Stimulated activated CD8-positive, alpha-beta memory T cell treated with anti-CD3 and anti-CD28 coated beads, Interleukin-4, amount 100 ng/mL, for 48 hours (primary cell): ENCODE measurements around the gene TBXA2R.

ENCODE experiments used
- DNase-seq: peaks from one replicate; pipeline ENCODE4 v3.0.0-alpha.2; 2020

The TBXA2R gene

DNA sequence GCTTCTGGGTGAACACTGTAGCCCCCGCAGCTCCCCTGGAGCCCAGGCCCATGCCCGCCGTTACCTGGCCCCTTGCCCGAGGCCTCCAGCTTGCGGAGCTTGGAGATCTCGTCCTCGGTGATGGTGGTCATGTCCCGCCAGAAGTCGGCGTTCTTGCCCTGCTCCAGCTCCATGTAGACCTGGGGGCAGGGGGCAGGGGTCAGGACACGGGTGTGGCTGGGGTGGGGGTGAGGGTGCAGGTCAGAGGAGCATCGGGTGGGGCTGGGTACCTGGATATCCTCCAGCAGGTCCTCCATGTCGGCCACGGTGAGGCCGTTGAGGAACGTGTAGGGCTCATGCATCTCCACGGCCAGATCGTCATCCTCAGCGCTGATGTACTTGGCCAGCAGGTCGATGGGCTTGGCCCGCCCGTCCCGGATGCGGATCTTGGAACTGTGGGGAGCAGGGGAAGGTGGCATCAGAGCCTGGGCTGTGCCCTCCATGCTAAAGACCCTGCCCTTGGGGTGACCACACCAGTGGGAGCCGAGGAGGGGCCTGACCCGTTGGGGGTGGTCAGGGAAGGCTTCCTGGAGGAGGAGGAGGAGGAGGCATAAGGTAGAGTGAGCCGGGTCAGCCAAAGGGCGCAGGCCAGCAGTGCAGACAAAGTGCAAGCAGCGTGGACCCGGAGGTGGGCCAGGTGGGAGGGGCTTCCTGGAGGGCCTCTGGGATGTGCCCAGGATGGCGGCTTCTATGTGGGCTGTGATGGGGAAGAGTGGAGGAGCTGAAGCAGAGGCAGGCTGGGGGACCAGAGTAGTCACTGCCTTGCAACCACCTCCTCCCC is 12.3 kb upstream of the TBXA2R start:
- no peak for DNase-seq

DNA sequence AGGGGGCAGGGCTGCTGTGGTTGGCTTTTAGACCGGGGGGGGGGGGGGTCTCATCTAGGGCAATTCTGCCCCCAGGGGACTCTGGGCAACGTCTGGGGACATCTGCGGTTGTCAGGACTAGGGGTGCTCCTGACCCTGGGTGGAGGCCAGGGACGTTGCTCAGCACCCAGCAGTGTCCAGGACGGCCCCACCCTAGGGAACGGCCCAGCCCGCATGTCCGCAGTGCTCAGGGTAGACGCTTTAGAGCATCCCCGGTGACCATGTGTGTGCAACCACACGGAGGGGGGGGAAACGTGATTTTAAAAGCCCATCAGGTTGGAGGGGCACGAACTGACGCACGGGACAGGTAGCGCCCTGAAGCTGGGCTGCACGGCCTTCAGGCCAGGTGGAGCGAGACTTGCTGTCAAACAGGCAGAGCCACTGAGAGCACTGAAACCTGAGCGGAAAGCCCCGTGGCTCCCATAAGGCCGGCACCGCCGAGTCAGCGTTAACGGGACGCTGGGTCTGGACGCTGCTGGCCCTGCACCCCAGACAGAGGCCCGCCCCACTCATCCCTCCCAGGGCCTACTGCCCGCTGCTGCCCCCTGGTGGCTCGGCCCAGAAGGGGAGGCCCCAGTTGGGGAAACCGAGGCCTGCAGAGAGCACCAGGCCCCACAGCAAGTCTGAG is 11.6 kb upstream of the TBXA2R start:
- peak; percentile 80 for DNase-seq

DNA sequence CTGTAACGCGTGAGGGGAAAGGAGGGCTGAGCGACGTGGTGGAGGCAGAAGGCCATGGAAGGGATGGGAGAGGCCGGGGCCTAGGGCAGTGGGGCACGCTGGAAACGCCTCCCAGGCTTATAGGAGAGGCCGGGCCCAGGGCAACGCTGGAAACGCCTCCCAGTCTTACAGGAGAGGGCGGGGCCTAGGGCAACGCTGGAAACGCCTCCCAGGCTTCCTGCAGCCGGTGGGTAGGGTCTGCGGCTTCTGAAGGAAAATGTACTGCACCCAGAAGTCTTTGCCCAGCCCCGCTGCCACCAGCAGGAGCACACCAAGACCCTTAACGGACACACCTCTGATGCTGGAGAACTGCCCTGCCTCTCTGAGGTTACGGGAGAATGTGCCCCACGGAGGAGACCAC is 10.8 kb upstream of the TBXA2R start:
- DNase-seq: no peak

DNA sequence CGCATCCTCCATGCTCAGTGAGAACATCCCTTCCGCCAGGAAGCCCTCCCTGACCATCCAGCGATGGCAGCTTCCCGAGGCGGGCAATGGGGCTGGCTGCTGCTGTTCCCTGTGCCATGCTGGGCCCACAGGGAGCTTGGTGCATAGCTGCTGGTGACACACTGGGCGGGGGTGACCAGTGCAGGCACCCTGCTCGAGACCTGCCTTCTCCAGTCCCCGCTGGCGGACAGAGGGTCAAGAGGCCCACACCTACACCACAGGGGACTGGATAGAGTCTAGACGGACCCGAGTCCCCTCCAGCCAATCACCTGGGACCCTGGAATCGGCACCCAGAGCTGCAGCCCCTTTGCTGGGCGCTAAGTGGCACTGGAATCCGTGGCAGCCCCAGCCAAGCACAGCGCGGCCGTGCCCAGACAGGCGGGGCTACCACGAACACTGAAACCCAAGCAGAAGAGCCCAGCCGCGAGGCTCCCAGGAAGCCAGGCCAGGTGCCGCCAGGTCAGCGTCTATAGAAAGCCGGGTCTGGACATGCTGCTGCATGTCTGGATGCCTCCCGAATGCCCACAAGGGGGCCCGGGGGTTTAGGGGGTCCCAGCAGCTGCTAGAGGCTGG is 9.0 kb upstream of the TBXA2R start:
- DNase-seq: no peak

DNA sequence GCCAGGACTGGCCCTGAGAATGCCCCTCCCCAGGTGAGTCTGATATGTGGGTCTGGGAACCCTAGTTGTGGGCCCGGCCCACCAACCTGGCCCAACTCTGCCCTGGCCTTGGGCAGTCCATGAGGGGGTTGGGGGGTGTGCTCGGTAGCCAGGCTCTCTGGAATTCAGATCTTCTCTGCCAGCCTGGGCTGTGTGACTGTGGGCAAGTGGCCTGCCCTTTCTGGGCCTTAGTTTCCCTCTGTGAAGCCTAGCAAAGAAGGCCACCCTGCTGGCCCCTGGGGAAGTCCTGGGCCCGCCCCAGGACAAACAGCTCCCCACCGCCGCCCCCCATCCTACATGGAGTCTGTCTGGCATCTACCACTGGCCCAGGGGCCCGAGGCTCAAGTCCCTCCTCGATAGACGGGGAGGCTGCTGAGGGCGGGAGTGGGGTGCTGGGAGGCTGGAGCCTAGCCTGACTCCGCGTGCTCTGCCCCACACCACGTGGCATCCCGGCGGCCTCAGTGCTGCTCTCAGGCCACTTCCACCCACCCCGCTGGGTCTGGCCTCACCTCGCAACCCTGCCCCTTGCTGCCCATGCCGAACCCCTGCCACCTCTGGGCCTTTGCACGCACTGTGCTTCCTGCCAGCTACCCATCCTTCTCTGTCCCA is 8.3 kb upstream of the TBXA2R start:
- DNase-seq: no peak

DNA sequence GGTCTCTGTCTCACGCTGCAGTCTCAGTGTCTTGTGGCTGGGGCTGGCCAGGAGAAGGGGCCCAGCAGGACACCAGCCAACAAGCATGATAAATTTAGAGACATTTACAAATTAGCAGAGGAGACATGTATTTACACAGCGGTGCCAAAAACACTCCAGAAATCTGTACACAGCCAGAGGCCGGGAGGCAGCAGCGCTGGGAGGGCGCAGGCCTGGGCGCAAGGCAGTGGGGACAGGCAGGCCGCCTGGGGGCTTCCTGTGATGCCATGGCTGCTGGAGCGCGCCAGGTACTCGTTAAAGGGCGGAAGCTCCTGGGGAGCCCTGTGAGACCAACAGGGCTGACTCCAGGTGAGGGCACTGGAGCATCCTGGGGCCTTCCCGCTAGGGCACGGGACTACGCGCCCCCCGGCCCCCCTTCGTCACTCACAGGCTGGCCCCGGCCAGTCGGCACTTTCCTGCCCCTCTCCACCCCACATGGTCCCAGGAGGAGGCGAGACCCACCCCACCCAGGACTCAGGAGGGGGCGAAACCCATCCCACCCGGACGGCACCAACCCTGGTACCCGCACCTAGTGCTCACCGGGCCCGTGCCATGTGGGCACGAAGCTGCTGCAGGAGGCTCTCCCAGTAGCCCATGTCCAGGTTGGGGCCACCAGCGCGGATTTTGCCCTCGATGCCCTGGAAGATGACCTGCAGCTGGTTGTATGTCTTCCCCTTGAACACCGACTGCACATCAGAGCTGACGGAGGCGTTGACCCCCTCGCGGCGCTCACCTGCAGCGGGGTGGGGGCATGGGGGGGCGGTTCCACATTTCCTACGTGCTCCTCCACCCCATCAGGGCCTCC is 7.4 kb upstream of the TBXA2R start:
- no peak for DNase-seq

DNA sequence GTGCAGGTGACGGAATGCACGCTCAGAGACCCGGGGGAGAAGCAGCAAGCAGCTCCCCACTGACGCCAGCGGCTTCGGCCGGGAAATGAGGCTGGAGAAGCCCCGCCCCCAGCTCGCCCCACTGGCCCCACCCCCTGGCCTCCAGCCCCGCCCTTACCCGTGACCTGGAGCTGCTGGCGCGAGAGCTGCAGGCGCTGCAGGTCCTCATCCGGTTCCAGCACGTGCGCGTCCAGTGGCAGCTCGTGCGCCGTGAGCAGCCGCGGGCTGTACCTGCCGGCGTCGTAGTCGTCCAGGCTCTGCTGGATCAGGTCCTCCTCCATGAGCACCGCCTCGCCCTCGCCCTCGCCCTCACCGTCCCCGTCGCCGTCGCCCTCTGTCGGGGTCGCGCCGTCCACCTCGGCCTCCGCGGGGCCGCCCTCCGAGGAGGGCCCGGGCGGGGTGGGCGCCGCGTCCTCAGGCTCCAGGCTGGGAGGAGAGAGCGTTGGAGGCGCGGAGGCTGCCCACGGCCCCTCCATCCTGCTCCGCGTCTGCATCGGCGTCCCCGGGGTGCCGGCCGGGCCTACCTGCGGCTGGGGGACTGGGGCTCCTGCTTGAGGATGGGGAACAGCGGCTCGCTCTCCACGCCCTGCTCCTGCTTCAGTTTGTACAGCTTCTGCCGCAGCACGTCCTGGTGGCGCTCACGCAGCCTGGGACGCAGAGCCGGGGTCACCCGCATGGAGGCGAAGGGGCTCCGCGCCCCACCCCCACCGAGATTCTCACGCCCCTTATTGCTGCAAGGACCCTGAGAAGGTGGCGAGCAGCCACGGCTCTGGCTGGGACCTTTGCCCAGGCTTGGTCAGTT is 6.4 kb upstream of the TBXA2R start:
- no peak for DNase-seq

DNA sequence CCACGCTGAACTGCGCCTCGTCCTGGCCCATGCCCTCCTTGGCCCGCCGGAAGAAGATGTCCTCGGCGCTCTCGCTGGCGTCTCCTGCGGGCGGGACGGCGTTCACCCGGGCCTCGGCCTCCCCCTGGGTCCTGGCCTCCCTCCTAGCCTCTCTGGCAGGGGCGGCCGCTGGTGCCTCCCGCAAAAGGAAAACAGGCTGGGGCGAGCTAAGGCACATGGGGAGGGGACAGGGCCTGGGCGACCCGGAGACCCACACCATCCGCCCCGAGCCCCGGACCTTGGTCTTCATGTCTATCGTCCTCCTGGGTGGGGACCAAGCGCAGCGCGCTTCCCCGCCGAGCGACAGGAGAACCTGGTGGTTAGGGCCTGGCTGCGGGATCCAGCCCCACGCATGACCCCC is 5.7 kb upstream of the TBXA2R start:
- DNase-seq: no peak

DNA sequence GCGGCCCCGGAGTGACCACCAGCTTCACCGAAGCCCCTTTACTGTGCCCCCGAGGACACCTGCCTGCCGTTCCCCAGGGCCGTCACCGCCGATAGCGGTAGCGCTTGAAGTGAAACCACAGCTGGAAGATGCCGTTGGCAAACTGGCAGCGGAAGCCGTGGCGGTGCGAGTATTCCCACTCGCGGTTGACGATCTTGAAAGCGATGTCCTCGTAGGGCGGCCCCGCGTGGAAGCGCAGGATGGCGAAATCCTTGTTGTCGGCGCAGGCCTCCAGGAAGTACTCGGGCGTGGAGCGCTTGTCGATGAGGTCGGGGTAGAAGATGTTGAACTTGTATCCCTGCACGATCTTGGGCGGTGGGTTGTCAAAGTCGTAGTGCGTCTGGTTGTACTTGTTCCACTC is 5.2 kb upstream of the TBXA2R start:
- no peak for DNase-seq

DNA sequence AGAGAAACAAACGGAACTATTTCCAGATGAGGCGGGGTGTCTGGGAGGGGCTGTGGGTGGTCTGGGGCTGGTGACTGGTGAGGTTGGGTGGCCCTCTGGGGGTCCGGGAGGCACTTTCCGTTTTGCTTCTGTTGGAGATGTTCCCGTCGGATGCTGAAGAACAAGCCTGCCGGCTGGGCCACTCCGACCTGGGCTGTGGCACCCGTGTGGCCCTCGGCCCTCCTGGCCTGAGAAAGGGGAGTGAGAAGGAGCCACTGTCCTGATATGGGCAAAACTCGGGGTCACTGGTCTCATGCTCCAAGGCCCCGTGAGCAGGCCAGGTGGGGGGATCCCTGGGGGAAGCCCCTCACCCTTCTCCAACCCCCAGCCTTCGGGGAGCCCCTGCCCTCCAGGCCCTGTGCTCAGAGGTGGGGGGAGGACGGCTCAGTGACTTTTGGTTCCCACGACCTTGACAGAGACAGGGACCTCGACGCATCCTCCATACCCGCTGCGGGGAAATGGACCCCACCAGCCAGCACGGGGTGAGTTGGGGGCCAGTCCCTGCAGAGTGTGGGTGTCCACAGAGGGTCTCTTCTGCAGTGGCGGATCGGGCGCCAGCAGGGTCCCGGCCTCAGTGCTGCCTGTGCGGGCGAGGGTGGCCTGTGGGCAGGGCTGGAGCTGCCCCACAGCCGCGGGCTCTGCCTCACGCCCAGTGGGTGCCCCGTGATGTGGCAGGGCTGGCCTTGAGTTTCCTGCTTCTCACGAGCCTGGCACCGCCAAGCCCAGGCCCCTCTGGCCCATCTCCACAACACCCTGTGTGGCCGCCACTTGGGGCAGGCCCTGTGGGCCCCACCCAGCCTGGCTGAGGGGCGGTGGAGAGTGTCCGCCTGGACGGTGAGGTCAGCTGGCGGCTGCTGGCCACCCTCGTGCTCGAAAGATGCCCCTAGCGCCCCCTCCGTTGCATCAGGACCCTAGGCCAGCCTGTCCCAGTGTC is 4.4 kb upstream of the TBXA2R start:
- no peak for DNase-seq

DNA sequence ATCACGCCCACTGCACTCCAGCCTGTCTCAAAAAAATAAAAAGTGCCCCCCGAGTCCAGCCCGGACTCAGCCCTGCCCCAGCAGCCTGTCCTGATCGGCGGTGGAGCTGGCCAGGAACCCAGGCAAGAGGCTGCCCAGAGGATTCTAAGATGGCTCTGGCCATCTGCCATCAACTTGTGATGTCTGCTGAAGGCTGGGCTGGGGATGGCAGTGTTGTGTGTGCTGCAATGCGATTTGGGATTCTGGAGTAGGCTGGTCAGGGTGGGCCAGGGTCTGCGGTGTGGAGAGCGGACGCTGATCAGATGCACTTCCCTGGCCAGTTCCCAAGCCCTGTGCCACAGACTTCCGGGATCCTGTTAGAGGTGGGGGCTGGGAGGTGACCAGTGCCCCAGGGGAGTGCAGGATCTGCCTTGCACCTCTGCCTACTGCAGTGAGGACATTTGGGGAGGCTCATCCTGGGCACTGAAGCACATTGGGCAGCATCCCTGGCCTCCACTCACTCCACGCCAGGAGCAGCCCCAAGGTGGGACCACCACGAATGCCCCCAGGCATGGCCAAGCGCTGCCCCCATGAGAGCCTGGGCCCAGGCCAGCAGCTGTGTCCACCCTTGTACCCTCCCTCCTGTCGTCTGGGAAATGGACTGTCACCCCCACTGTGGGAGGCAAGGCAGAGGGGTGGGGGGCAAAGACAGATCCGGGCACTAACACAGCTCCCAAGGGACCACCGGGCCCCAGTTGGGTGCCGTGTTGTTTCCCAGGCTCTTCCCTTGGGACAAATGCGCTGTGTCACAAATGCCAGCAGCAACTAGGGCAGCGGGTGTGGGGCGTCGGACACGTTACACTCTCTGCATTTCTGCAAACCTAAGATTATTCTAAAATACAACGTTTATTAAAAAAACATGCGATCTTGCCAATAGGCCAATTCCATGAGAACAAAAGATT is 3.4 kb upstream of the TBXA2R start:
- DNase-seq: no peak

DNA sequence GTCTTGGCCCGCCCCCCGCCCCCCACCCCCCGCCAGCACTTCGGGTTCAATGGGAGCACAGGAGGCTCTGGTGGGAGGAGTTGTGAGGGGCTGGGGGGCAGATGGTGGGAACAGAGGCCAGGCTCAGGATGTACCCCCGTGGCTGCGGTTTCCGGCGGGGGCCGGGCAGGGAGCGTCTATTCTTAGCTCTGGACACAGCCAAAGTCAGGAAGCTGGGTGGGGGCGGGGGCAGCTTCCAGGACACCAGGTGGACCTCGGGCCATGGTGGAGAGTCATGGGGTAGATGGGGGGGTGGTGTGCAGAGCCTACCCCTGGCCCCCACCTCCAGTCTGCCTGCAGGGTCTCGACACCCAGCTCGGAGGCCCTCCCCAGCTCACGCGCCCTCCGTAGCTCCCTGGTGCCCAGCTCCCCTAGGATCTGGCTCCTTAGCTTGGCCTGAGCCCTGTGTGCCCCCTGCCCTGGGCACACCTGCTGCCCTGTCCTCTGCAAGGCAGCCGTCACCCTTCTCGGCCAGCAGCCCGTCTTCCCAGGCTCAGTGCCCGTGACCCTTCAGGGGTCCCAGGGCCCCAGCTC is 2.2 kb upstream of the TBXA2R start:
- no peak for DNase-seq

DNA sequence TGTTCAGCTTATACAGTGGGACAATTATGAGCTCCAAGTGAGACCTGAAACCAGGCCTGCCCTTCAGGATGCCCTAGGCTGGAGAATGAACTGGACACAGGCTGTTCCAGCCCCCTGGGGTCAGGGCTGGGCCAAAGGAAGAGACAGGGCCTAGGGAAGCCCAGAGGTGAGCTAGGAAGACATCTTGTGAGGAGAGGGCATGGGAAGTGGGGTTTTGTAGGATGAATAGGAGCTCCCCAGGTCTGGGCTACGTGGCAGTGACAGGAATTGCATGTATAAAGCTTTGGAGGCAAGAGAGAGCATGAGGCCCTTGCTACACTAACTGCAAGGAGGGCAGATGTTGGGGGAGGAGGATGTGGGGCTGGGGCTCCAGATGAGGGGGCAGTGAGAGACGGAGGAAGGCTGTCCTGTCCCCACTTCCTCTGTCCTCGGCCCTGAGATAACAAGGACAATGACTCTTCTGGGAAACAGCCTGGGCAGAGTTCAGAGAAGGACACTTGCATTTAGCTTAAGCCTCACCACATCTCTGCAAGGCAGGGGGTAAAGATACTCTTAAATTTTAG is 1.5 kb upstream of the TBXA2R start:
- DNase-seq: no peak

DNA sequence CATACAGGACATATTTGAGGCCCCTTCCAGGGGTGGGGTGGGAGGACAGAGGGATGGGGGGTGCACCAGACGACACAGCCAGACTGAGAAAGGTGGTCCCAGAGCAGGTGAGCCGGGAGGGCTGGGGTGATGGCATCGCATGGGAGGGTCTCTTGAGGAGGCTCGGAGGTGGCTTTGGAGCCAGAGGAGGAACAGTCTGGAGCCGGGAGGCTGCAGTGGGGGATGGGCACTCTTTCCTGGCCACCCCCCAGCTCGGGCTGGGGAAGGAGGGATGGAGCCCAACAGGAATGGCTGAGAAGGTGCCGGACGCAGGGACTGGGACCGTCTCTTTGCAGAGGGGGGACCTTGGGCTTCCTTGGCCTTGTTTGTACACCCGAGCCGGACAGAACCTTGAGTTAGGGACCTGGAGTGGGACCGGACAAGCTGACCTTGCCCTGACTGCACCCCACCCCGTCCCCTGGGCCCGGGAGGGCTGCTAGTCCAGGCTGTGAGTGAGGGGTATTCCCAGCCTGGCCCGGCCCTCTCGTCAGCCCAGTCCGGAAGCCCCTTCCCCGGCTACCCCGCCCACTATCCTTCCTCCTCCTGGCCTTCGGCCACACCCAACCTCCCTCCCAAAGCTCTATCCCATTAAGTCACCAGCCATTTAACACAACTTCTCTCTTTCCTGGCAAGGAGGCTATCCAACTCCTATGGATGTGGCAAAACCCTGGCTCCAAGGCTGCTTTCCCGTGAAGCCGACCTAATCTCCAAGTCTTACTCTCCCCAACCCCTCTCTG is 816 bp upstream of the TBXA2R start:
- no peak for DNase-seq

DNA sequence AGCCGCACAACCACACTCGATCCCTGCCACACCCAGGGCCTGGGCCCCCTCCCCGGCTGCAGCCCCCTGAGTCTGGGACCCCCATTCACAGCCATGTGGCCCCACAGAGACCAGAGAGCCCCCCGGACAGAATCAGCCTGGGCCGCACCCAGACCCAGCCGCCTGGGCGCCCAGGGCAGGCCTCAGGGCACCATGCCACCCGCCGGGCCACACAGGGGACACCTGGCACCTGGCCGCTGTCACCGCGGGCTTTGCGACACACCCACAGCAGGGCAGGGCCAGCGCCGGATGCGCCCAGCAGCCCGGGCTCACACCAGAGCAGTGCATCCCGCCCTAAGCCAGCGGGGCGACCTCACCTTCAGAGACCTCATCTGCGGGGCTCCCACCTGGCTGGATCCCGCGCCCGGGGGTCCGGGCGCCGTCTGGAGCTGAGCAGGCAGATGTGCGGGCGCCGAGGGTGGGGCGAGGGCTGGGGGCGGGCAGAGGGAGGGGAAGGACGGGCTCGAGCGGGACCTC is 443 bp downstream of the TBXA2R start:
- DNase-seq: peak; percentile 49

DNA sequence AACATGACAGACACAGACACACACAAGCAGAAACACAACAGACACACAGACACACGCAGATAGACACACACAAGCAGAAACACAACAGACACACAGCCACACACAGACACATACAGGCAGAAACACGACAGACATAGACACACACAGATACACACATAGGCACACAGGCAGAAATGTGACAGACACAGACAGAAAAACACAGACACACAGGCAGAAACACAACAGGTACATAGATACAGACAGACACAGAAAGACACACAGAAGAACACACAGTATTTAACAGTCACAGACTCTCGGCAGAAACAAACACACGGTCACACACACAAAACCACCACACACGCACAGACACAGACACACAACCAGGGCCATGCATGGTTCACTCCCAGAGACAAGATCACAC is 905 bp downstream of the TBXA2R start:
- no peak for DNase-seq

DNA sequence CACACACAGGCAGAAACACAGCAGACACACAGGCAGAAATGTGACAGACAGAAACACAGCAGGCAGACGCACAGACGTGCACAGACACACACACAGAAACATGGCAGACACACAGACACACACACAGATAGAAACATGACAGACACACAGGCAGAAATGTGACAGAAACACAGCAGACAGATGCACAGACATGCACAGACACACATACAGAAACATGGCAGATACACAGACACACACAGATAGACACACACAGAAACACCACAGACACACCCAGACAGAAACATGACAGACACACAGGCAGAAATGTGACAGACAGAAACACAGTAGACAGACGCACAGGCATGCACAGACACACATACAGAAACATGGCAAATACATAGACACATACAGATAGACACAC is 1.3 kb downstream of the TBXA2R start:
- no peak for DNase-seq

DNA sequence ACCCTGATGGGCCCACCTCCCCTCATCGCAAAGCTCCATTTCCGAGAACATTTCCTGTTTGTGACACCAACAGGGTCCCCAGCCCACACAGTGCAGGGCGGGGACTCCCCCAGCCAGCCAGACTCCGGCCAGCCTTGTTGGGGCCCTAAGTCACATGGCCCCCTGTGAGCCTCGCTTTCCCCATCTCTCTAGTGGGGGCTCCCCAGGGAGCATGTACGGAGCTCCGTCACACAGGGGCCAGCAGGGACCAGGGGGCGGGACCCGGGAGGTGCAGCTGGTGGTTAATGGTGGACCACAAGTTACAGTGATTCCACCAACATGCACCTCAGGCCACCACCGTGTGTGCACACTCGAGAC is 1.7 kb downstream of the TBXA2R start:
- DNase-seq: peak; percentile 47
